GM18520 (cell line): ENCODE data around the gene AUTS2.

Experiments
- ATAC-seq: cut with Tn5 transposase; IDR thresholded peaks from one replicate; pipeline ENCODE4 v1.9.1; 2021; ENCODE audit not compliant: unreplicated experiment

The AUTS2 gene

GRCh38 chr7:69714886-69715576 lies 116.8 kb downstream of the AUTS2 start:
- no peak for ATAC-seq

GRCh38 chr7:69717221-69717620 lies 118.9 kb downstream of the AUTS2 start:
- no peak for ATAC-seq

- no peak for ATAC-seq
These were observed 121.4 kb downstream of the AUTS2 start for GRCh38 chr7:69719717-69720116.

GRCh38 chr7:69722843-69723242 lies 124.6 kb downstream of the AUTS2 start:
- ATAC-seq = no peak

GRCh38 chr7:69723663-69724062 lies 125.4 kb downstream of the AUTS2 start:
- no peak for ATAC-seq

GRCh38 chr7:69728304-69728703 lies 130.0 kb downstream of the AUTS2 start:
- ATAC-seq = no peak

GRCh38 chr7:69732203-69732602 lies 133.9 kb downstream of the AUTS2 start:
- ATAC-seq = no peak

- ATAC-seq = no peak
These were observed 137.3 kb downstream of the AUTS2 start for GRCh38 chr7:69735582-69735981.

- no peak for ATAC-seq
These were observed 138.0 kb downstream of the AUTS2 start for GRCh38 chr7:69736126-69736810.

GRCh38 chr7:69738396-69738951 lies 140.2 kb downstream of the AUTS2 start:
- ATAC-seq = peak; percentile 37

- ATAC-seq = peak; percentile 78
These were observed 140.9 kb downstream of the AUTS2 start for GRCh38 chr7:69739190-69739589.

- ATAC-seq = peak; percentile 30
These were observed 141.7 kb downstream of the AUTS2 start for GRCh38 chr7:69739931-69740431.

- no peak for ATAC-seq
These were observed 144.0 kb downstream of the AUTS2 start for GRCh38 chr7:69742237-69742636.

- no peak for ATAC-seq
These were observed 145.2 kb downstream of the AUTS2 start for GRCh38 chr7:69743436-69743835.

GRCh38 chr7:69744026-69744425 lies 145.8 kb downstream of the AUTS2 start:
- ATAC-seq = no peak

- ATAC-seq = no peak
These were observed 148.1 kb downstream of the AUTS2 start for GRCh38 chr7:69746383-69746782.

- ATAC-seq = no peak
These were observed 148.9 kb downstream of the AUTS2 start for GRCh38 chr7:69747144-69747543.

- ATAC-seq = no peak
These were observed 150.3 kb downstream of the AUTS2 start for GRCh38 chr7:69748530-69748929.

GRCh38 chr7:69749372-69749979 lies 151.2 kb downstream of the AUTS2 start:
- no peak for ATAC-seq

- no peak for ATAC-seq
These were observed 151.7 kb downstream of the AUTS2 start for GRCh38 chr7:69749994-69750393.

GRCh38 chr7:69751026-69751425 lies 152.8 kb downstream of the AUTS2 start:
- ATAC-seq = no peak

- no peak for ATAC-seq
These were observed 155.7 kb downstream of the AUTS2 start for GRCh38 chr7:69753981-69754380.
